Inferior parietal cortex (tissue), 1 donor: ENCODE data around the gene NHEJ1.

Experiments
- DNase-seq: peaks from one replicate; pipeline ENCODE4 v3.0.0-alpha.2; 2016; ENCODE audit errors: extremely low spot score

NHEJ1 gene

GRCh38 chr2:219167997-219168396 is 7.4 kb upstream of the NHEJ1 start:
- DNase-seq: no peak

- no peak for DNase-seq
These were observed 4.7 kb upstream of the NHEJ1 start for GRCh38 chr2:219165058-219165911.

GRCh38 chr2:219163156-219163555 is 2.5 kb upstream of the NHEJ1 start:
- no peak for DNase-seq

GRCh38 chr2:219161097-219161496 is 482 bp upstream of the NHEJ1 start:
- DNase-seq: no peak

GRCh38 chr2:219159771-219160185 is 837 bp downstream of the NHEJ1 start:
- DNase-seq: no peak

GRCh38 chr2:219158586-219158985 is 2.0 kb downstream of the NHEJ1 start:
- DNase-seq: no peak

- DNase-seq: no peak
These were observed 2.6 kb downstream of the NHEJ1 start for GRCh38 chr2:219158025-219158424.

GRCh38 chr2:219157396-219157795 is 3.2 kb downstream of the NHEJ1 start:
- DNase-seq: no peak

- peak; percentile 93 for DNase-seq
These were observed 5.5 kb downstream of the NHEJ1 start for GRCh38 chr2:219155054-219155644.

- DNase-seq: no peak
These were observed 10.9 kb downstream of the NHEJ1 start for GRCh38 chr2:219149667-219150066.

- no peak for DNase-seq
These were observed 18.3 kb downstream of the NHEJ1 start for GRCh38 chr2:219142329-219142728.

GRCh38 chr2:219140722-219141121 is 19.9 kb downstream of the NHEJ1 start:
- DNase-seq: no peak

- no peak for DNase-seq
These were observed 26.6 kb downstream of the NHEJ1 start for GRCh38 chr2:219133976-219134375.

GRCh38 chr2:219131744-219132143 is 28.9 kb downstream of the NHEJ1 start:
- no peak for DNase-seq

- DNase-seq: no peak
These were observed 29.3 kb downstream of the NHEJ1 start for GRCh38 chr2:219131327-219131726.

GRCh38 chr2:219129589-219129988 is 31.0 kb downstream of the NHEJ1 start:
- no peak for DNase-seq

- no peak for DNase-seq
These were observed 32.2 kb downstream of the NHEJ1 start for GRCh38 chr2:219128396-219128795.

GRCh38 chr2:219127037-219127635 is 33.5 kb downstream of the NHEJ1 start:
- no peak for DNase-seq

- DNase-seq: no peak
These were observed 34.1 kb downstream of the NHEJ1 start for GRCh38 chr2:219126555-219126954.

- DNase-seq: no peak
These were observed 34.7 kb downstream of the NHEJ1 start for GRCh38 chr2:219125886-219126270.

- no peak for DNase-seq
These were observed 35.3 kb downstream of the NHEJ1 start for GRCh38 chr2:219125225-219125885.

GRCh38 chr2:219124381-219125110 is 36.1 kb downstream of the NHEJ1 start:
- DNase-seq: peak; percentile 32
